Measurements from ENCODE around the gene RGMA. TPM values are rescaled to one million over a fixed set of nuclear protein-coding genes. Genes with fewer than 3 reads are reported as not detected.

RGMA gene
- total and polyA plus RNA-seq, 2 of the 8 experiments (the other 6 are each of a cell fraction or from before 2014, with no cell fraction given) = 19.9 to 39.8 TPM

GRCh38 chr15:93035953-93036810 is 52.8 kb downstream of the RGMA start:
- Histone ChIP-seq H2AK5ac (ENCODE audit: low read depth, low read length) (no peak overlapping the region), H3K23me2 (ENCODE audit: low read depth, low read length) (no peaks in the 10 kb centered on the region), H3K27ac (ENCODE audit: low read depth, low read length) (no peak overlapping the region), H3K4me2 (ENCODE audit: insufficient read depth in 1 of 2, low read depth in 2 of 2, low read length in 2 of 2) (no peak overlapping the region), H3K9me3 (ENCODE audit: insufficient read depth in 2 of 2, low read depth in 1 of 2, low read length in 1 of 2) (no peaks in the 10 kb centered on the region), H3K56ac (replicated peaks; ENCODE audit: insufficient read length, low read depth, low read length) (no peak overlapping the region), H2BK12ac (ENCODE audit: low read depth, low read length) (0 out of 2 replicates have a peak overlapping the region, but pooled peaks have one; percentile 39), H3K4me1 (replicated peaks in 1 of 4; ENCODE audit: control insufficient read depth in 3 of 4, insufficient read depth in 4 of 4, low read length in 3 of 4) (no peaks in the 10 kb centered on the region; a peak in 2 of 7 replicates), H3K9ac (replicated peaks in 1 of 4; ENCODE audit: extremely low read depth in 1 of 4, low read depth in 3 of 4, low read length in 3 of 4) (no peak overlapping the region), H3K79me1 (ENCODE audit: low read depth, low read length) (no peaks in the 10 kb centered on the region), H3K4me3 (ENCODE audit: extremely low read depth in 1 of 4, insufficient read depth in 2 of 4, low read depth in 3 of 4, low read length in 4 of 4) (no peak overlapping the region), H3K36me3 (ENCODE audit: control insufficient read depth in 2 of 4, insufficient read depth in 4 of 4, low read length in 3 of 4) (no peaks in the 10 kb centered on the region), H3K18ac (ENCODE audit: extremely low read depth, low read length) (no peak overlapping the region; the same call in 1 of the 2 replicates), H3K27me3 (replicated peaks in 1 of 4; ENCODE audit: control insufficient read depth in 3 of 4, extremely low read depth in 1 of 4, insufficient read depth in 3 of 4, low read length in 3 of 4) (peaks cover 0 to 2% (median 0%) of the 10 kb centered on the region in 4 experiments; a peak in 1 of 7 replicates), H2BK15ac (ENCODE audit: low read length) (peak overlapping the region; percentile 99; the same call in 1 of the 2 replicates), H3K4ac (replicated peaks; ENCODE audit: insufficient read length, low read depth, low read length) (peak overlapping the region; percentile 89), H4K91ac (replicated peaks; ENCODE audit: insufficient read length, low read length) (peak overlapping the region; percentile 76), H2BK20ac (ENCODE audit: low read length) (no peak overlapping the region), H2AFZ (ENCODE audit: low read length) (no peak overlapping the region), H4K8ac (ENCODE audit: extremely low read depth, insufficient read depth, low read length) (no peak overlapping the region), H4K20me1 (replicated peaks in 1 of 2; ENCODE audit: control insufficient read depth in 1 of 2, insufficient read depth in 2 of 2, low read length in 2 of 2) (no peaks in the 10 kb centered on the region), H3K79me2 (ENCODE audit: control insufficient read depth in 1 of 2, insufficient read depth in 2 of 2, low read length in 2 of 2) (no peaks in the 10 kb centered on the region), H3K14ac (ENCODE audit: insufficient read length) (no peak overlapping the region), H2BK5ac (ENCODE audit: low read depth, low read length) (peak overlapping the region; percentile 44; the same call in 1 of the 2 replicates), H3K23ac (ENCODE audit: insufficient read length) (no peak overlapping the region), H4K5ac (ENCODE audit: insufficient read length, low read depth, low read length) (no peak overlapping the region), H2BK120ac (replicated peaks; ENCODE audit: low read depth, low read length) (no peak overlapping the region)
- CTCF ChIA-PET (ENCODE audit: partially characterized antibody) = interaction anchor here (0.6 to 8.6 kb wide), 32 partner anchors 7 to 1097 kb away, joined by 3 to 77 read pairs (median 4); partner anchors contain the start of gene RGMA
- FAIRE-seq (no peak), DNase-seq (ENCODE audit: low read depth in 1 of 2, low spot score in 2 of 2) (peak in 1 of 2 experiments; percentile 67)
- POLR2A ChIA-PET (ENCODE audit: partially characterized antibody) = interaction anchor here (0.6 to 1.1 kb wide), 2 partner anchors 34 to 104 kb away, joined by 3 read pairs; no protein-coding TSS in a partner anchor
- 81% methylated on average over 32 of the region's 32 CpGs; no CpG with 5 or more reads in 1 of the 2 experiments for WGBS, 2 experiments (ENCODE audit: extremely low coverage in 1 of 2, insufficient coverage in 1 of 2, insufficient read length in 1 of 2, insufficient replicate concordance in 2 of 2, low coverage in 1 of 2, low lambda C conversion rate in 2 of 2, missing lambda C conversion rate in 1 of 2)
- TF ChIP-seq RAD21 (IDR thresholded peaks at IDR 0.05 in 1 of 2, conservative IDR thresholded peaks at IDR 0.05 in 1 of 2; ENCODE audit: low read depth in 2 of 2, low read length in 2 of 2) (peak; percentile 66 to 76), ATF2 (IDR thresholded peaks at IDR 0.05; ENCODE audit: low read length) (no peak), ATF3 (IDR thresholded peaks at IDR 0.05; ENCODE audit: insufficient read depth, low read depth, low read length) (0 out of 2 replicates have a peak, but pooled peaks have one; percentile 17), JUN (IDR thresholded peaks at IDR 0.05; ENCODE audit: low read depth, low read length) (peak; percentile 43; the same call in 1 of the 2 replicates), SAP30 (IDR thresholded peaks at IDR 0.05; ENCODE audit: insufficient read depth, insufficient replicate concordance, low read length) (no peak), MAX (IDR thresholded peaks at IDR 0.05) (peak; percentile 58)

Data from H1 (cell line).